Stimulated activated CD4-positive, alpha-beta T cell treated with anti-CD3 and anti-CD28 coated beads, Interleukin-2, amount 100 ng/mL, for 24 hours (primary cell): ENCODE data around the gene RXFP2.

ENCODE experiments used
- DNase-seq, 2 donors: peaks; one replicate each; pipeline ENCODE4 v3.0.0-alpha.2; 2020

The RXFP2 gene

DNA sequence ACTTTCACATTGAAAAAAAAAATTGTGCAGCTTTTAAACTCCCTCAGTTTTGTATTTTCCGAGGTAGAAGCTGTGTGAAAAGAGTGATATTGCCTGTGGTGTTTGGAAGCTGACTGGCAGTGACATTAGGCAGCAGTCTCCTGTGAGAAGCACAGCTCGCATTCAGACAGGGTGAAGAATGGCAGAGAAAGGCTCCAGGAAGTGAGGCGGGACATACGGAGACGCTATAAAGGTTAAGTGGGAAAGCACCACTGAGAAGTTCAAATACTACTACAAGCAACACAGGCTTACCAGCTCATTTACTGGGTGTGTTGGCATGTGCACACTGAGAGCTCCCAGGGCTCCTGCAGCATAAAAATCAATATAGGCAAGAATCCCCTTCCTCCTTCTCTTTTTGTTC is 88.4 kb downstream of the RXFP2 start:
- DNase-seq = no peak

DNA sequence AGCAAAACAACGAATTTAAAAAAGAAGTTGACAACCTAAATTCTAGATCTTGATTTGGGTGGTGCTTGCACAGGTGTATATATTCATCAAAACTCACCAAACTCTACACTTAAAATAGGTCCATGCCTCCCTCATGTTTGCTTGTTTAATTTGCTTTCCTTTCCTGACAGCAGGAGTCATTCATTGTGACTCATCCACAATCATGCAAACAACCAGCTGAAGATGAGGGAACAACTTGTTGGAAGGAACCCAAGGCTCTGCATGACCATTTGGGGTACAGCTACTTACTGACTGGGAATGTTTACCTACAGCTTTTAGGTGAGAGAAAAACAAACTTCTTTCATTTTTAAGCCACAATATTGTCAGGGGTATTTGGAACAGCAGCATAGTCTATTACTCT is 96.6 kb downstream of the RXFP2 start:
- no peak for DNase-seq

GRCh38 chr13:31843044-31843443 is 103.7 kb downstream of the RXFP2 start:
- no peak for DNase-seq

GRCh38 chr13:31846182-31846938 is 107.0 kb downstream of the RXFP2 start:
- DNase-seq = peak; percentile 67 to 80

DNA sequence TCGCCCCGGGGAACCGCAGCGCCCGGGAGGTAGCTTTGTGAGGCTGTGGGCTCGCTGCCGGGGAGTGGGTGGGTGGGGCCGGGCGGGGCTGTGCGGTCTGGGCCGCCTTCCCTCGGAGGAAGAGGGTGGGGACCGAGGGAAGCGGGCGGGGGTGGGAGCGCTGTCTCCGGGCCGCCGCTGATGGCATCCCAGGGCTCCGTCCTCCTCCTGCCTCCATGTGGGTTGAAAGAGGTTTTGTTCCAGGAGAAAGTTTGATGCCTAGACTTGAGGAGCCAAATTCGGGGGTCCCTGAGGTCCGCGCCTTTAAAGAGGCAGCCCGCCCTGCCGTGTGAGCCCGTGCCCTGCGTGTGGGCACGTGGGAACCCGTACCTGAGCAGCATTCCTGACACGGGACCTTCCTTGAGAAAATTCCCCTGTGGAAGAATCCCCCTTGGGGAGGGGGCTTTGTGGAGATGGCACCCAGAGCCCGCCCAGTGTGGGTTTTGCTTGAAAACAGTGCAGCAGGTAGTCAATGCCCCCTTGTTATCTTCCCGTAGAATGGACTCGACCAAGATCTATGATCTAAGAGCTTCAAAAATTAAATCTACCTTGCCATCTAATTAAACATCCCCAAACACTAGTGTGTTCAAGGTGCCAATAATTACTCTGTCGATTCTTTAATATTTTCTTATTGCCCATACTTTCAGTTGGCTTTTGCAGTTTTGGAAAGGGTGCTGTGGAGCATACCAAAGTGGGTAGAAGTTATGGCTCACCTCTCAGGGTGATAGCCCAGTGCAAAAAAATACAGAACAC is 107.8 kb downstream of the RXFP2 start:
- DNase-seq = no peak

GRCh38 chr13:31848621-31849020 is 109.3 kb downstream of the RXFP2 start:
- no peak for DNase-seq

- no peak for DNase-seq
Observed at GRCh38 chr13:31849206-31849605, 109.9 kb downstream of the RXFP2 start.

GRCh38 chr13:31850041-31850555 is 110.8 kb downstream of the RXFP2 start:
- DNase-seq = no peak

- DNase-seq = no peak
Observed at GRCh38 chr13:31851216-31851615, 111.9 kb downstream of the RXFP2 start.
